ENCODE data around the gene GNAS. TPM values are rescaled to one million over a fixed set of nuclear protein-coding genes. Genes with fewer than 3 reads are reported as not detected.

GNAS gene
- total RNA-seq, 1 donor from 2014 or later = 744 TPM

DNA sequence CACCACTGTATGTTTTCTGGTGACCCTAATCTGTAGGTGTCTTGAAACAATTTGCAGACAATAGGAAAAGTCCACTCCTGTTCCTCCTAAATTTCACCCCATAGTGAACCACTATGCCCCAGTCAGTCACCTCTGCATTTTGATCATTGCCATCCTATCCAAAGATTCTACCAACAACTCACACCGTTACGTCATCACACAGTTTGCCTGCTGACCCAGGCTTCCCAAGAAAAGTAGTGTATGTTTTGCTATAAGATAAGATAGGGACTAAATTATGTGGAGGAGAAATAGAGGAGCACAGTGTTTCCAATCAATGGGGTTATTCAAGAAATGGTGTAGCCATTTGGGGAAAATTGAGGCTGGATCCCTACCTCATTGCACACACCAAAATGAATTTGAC lies 58.8 kb downstream of the GNAS start:
- H3K9me3 ChIP-seq = no peaks in the 10 kb centered on the region
- no peak overlapping the region for H3K4me3 ChIP-seq
- H3K27ac ChIP-seq = no peak overlapping the region
- TF ChIP-seq, protein P1, sequence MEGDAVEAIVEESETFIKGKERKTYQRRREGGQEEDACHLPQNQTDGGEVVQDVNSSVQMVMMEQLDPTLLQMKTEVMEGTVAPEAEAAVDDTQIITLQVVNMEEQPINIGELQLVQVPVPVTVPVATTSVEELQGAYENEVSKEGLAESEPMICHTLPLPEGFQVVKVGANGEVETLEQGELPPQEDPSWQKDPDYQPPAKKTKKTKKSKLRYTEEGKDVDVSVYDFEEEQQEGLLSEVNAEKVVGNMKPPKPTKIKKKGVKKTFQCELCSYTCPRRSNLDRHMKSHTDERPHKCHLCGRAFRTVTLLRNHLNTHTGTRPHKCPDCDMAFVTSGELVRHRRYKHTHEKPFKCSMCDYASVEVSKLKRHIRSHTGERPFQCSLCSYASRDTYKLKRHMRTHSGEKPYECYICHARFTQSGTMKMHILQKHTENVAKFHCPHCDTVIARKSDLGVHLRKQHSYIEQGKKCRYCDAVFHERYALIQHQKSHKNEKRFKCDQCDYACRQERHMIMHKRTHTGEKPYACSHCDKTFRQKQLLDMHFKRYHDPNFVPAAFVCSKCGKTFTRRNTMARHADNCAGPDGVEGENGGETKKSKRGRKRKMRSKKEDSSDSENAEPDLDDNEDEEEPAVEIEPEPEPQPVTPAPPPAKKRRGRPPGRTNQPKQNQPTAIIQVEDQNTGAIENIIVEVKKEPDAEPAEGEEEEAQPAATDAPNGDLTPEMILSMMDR (IDR thresholded peaks at IDR 0.05) = no peak
- ATAC-seq (no peak), DNase-seq (no peak)
- intact Hi-C loops (cut with DNase I) = no loop called here
- H3K27me3 ChIP-seq (ENCODE audit: low read depth) = no peaks in the 10 kb centered on the region
- H3K4me1 ChIP-seq = peaks cover 28% of the 10 kb centered on the region
- peaks cover 52% of the 10 kb centered on the region for H3K36me3 ChIP-seq

DNA sequence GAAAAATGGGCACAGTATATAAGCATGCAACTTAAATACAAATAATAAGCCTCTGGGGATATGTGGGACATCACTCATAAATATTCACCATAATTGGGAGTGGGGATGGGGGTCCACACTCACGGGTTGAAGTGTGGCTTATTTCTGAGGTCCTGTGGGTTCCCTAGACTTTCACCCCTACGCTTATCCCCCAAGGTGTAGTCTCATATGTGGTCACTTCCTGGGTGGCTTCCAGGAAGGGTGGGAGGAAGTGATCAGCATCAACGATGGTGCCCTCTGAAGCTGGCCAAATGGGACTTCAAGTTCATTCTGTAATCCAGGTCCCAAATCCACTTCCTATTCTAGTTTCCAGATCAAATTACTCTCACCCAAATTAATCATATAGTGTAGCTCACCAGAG lies 59.5 kb downstream of the GNAS start:
- DNase-seq (no peak), ATAC-seq (no peak)
- TF ChIP-seq, protein P1 (IDR thresholded peaks at IDR 0.05) = no peak
- Histone ChIP-seq H3K9me3 (no peaks in the 10 kb centered on the region), H3K27ac (no peak overlapping the region), H3K4me1 (peaks cover 22% of the 10 kb centered on the region), H3K4me3 (no peak overlapping the region), H3K36me3 (peaks cover 45% of the 10 kb centered on the region), H3K27me3 (ENCODE audit: low read depth) (no peaks in the 10 kb centered on the region)
- intact Hi-C loops (cut with DNase I) = no loop called here

DNA sequence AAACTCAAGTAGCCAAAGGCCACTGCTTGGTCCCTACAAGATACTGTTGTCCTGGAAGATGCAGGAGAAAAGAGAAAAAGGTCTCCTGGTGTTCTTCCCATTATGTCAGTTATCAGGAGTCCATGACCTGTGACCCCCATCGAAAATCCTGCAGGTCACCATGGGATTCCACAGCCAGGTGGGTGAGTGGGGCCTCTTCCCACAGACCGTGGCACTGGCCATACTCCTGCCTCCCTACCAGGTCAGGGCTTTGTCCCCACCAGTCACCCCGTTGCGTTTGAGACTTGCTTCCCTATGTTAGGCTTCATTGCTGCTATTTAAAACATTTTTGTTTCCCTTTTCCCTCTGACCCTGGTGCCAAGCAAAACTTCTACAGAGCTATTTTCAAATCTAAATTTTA lies 60.6 kb downstream of the GNAS start:
- Histone ChIP-seq H3K9me3 (no peaks in the 10 kb centered on the region), H3K36me3 (peaks cover 40% of the 10 kb centered on the region), H3K27ac (no peak overlapping the region), H3K4me1 (peaks cover 11% of the 10 kb centered on the region), H3K4me3 (no peak overlapping the region), H3K27me3 (ENCODE audit: low read depth) (no peaks in the 10 kb centered on the region)
- DNase-seq (no peak), ATAC-seq (peak in 1 of 2 donors; percentile 31)
- TF ChIP-seq, protein P1 (IDR thresholded peaks at IDR 0.05) = no peak
- intact Hi-C loops (cut with DNase I) = no loop called here

DNA sequence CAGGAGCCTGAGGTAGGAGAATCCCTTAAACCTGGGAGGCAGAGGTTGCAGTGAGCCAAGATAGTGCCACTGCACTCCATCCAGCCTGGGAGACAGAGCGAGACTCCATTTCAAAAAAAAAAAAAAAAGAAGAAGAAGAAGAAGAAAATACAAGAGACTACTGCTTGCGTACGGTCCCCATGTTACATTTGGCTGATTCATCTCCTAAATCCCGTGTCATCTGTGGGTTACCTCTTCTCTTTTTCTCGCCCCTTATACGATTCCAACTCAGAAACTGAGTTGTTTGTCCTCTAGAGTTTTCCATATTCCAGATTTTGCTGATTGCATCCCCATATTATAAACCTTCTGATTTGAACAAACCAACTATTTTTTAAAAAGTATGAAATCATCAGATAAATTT lies 66.1 kb downstream of the GNAS start:
- ATAC-seq = no peak

DNA sequence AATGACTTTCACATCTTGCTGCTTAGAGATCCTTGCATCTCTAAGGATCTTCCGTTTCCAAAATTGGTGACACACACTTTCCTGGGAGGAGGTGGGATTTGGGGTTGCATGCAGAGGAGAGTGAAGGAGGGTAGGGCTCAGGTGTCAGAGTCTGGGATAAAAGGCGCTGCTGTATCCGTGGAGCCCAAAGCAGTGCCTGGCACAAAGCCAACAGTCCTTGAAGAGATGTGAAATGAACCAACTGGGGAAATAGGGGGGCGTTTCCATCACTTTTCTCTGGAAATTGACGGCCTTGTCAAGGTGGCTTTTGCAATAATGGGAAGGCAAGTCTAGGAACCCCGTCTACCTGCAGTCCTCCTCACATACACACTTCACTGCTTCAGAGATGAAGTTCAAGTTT lies 69.0 kb downstream of the GNAS start:
- Histone ChIP-seq H3K4me1 (no peaks in the 10 kb centered on the region), H3K27me3 (ENCODE audit: low read depth) (no peaks in the 10 kb centered on the region), H3K36me3 (no peaks in the 10 kb centered on the region), H3K4me3 (no peak overlapping the region), H3K27ac (no peak overlapping the region), H3K9me3 (no peaks in the 10 kb centered on the region)
- DNase-seq = no peak
- no peak for ATAC-seq
- TF ChIP-seq, protein P1 (IDR thresholded peaks at IDR 0.05) = no peak
- intact Hi-C loops (cut with DNase I) = no loop called here

More for the DNA sequence above, 66.1 kb downstream of the GNAS start:
- H3K9me3 ChIP-seq = no peaks in the 10 kb centered on the region
- no peak overlapping the region for H3K4me3 ChIP-seq
- no peaks in the 10 kb centered on the region for H3K27me3 ChIP-seq (ENCODE audit: low read depth)
- no peaks in the 10 kb centered on the region for H3K4me1 ChIP-seq
- intact Hi-C loops (cut with DNase I) = no loop called here
- no peak for DNase-seq
- no peaks in the 10 kb centered on the region for H3K36me3 ChIP-seq
- H3K27ac ChIP-seq = no peak overlapping the region
- TF ChIP-seq, protein P1 (IDR thresholded peaks at IDR 0.05) = no peak

DNA sequence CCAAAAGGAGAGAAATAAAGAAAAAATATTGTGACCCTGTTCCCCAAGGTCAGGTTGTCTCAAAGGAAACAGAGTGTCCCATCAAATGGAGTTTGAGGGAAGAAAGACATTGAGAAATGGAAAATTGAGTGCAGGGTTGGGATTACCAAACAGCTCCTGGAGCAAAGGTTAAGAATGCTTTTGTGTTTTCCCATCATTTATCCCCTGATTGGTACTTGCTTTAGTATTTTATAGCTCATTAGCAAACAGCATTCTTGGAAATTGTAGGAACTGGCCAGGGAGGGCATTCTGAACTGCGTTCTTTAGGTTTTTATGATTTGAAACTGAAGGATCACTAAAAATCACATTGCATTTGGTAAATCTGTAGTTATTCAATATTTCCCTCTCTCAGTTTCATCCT lies 69.5 kb downstream of the GNAS start:
- intact Hi-C loops (cut with DNase I) = no loop called here
- TF ChIP-seq, protein P1 (IDR thresholded peaks at IDR 0.05) = no peak
- Histone ChIP-seq H3K4me3 (no peak overlapping the region), H3K36me3 (no peaks in the 10 kb centered on the region), H3K9me3 (no peaks in the 10 kb centered on the region), H3K27me3 (ENCODE audit: low read depth) (no peaks in the 10 kb centered on the region), H3K27ac (no peak overlapping the region), H3K4me1 (no peaks in the 10 kb centered on the region)
- ATAC-seq = no peak
- no peak for DNase-seq

Data from lower lobe of right lung (tissue), 2 donors.